Activated naive CD8-positive, alpha-beta T cell treated with anti-CD3 and anti-CD28 coated beads, Interleukin-2, amount 50 U/mL, for 24 hours (primary cell): Measurements from ENCODE around the gene PRELP.
"Not testable (repeated sequence)": the region's sequence is repeated elsewhere in the genome, so short reads cannot be mapped to it uniquely, and the experiment has no call there.

Experiments used
- ATAC-seq: fragments of 150-1000 bp; cut with Tn5 transposase; one replicate; pipeline ENCODE4 v1.10.0; 2021
- DNase-seq: peaks from one replicate; pipeline ENCODE4 v3.0.0; 2021
- H3K27ac Mint-ChIP-seq: one replicate; pipeline ENCODE4 v1.8.0; 2021; ENCODE audit warnings: mild to moderate bottlenecking, mixed read lengths
- H3K27me3 Mint-ChIP-seq: one replicate; pipeline ENCODE4 v1.8.0; 2021; ENCODE audit warnings: mixed read lengths
- H3K36me3 Mint-ChIP-seq: one replicate; pipeline ENCODE4 v1.8.0; 2021; ENCODE audit warnings: low read depth, mixed read lengths
- H3K4me1 Mint-ChIP-seq: one replicate; pipeline ENCODE4 v1.8.0; 2021; ENCODE audit warnings: mixed read lengths
- H3K4me3 Mint-ChIP-seq: one replicate; pipeline ENCODE4 v1.8.0; 2021; ENCODE audit warnings: mild to moderate bottlenecking, moderate library complexity, mixed read lengths
- H3K9me3 Mint-ChIP-seq: one replicate; pipeline ENCODE4 v1.8.0; 2021; ENCODE audit warnings: mixed read lengths

The PRELP gene

GRCh38 chr1:203462878-203463277 is 12.7 kb upstream of the PRELP start:
- Mint-ChIP-seq H3K36me3 (no peaks in the 10 kb centered on the region), H3K27me3 (peaks cover 8% of the 10 kb centered on the region), H3K4me1 (peaks cover 9% of the 10 kb centered on the region), H3K4me3 (no peak overlapping the region), H3K9me3 (no peaks in the 10 kb centered on the region), H3K27ac (no peak overlapping the region)
- DNase-seq (no peak), ATAC-seq (no peak)

DNA sequence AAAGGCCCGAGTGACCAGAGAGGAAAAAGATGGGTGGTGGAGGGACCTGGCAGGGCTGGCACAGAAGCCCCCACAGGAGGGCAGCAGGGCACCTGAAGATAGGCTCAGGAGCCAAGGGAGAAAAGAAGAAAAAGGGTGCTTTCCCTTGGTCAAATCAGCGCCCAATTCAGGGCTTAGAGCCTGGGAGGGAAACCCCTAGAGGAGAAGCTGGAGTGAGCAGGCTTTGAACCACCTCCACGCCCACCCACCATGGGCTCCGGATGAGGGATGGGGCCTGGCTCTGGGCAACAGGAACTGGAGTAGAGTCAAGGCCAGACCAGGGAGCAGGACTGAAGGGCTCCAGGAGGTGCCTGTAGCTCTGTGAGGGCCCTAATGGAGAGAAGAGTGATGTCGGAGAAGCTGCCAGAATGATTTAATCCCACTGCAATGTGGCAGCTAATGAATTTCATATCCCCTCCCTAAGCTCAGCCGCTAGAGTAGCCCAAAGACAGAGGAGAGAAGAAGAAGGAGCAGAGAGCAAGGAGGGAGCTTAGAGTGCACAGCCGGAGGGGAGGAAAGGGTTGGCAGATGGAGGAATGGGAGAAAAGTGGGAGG is 12.0 kb upstream of the PRELP start:
- peaks cover 9% of the 10 kb centered on the region for H3K27me3 Mint-ChIP-seq
- H3K36me3 Mint-ChIP-seq = no peaks in the 10 kb centered on the region
- H3K4me3 Mint-ChIP-seq = no peak overlapping the region
- no peak overlapping the region for H3K27ac Mint-ChIP-seq
- no peaks in the 10 kb centered on the region for H3K9me3 Mint-ChIP-seq
- peaks cover 9% of the 10 kb centered on the region for H3K4me1 Mint-ChIP-seq
- ATAC-seq = no peak
- no peak for DNase-seq

- H3K4me1 Mint-ChIP-seq = peaks cover 9% of the 10 kb centered on the region
- no peaks in the 10 kb centered on the region for H3K9me3 Mint-ChIP-seq
- H3K27ac Mint-ChIP-seq = no peak overlapping the region
- DNase-seq (no peak), ATAC-seq (no peak)
- H3K27me3 Mint-ChIP-seq = peaks cover 10% of the 10 kb centered on the region
- H3K4me3 Mint-ChIP-seq = no peak overlapping the region
- H3K36me3 Mint-ChIP-seq = no peaks in the 10 kb centered on the region
These were observed 11.4 kb upstream of the PRELP start for GRCh38 chr1:203464226-203464625.

DNA sequence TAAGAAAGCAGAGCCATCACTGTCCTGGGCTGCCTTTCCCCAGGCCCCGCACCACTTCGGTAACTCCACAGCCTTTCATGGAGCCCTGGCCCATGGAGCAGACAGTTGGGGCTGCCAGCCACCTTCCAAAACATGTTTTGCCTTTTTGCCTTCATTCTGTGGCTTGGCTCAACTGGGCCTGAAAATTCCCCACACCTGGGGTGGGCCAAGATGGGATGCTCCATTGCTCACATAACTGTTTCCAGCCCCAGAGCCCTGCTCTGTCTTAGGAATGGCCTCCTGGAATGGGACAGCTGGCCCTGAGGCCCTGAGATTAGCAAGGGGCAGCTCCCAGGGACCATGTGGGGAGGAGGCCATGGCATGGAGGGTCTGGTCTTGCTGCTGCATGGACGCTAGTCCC is 10.9 kb upstream of the PRELP start:
- Mint-ChIP-seq H3K4me3 (no peak overlapping the region), H3K27me3 (peaks cover 10% of the 10 kb centered on the region), H3K27ac (no peak overlapping the region), H3K9me3 (no peaks in the 10 kb centered on the region), H3K4me1 (peaks cover 9% of the 10 kb centered on the region), H3K36me3 (no peaks in the 10 kb centered on the region)
- DNase-seq (no peak), ATAC-seq (no peak)

- H3K27me3 Mint-ChIP-seq = peaks cover 10% of the 10 kb centered on the region
- H3K9me3 Mint-ChIP-seq = no peaks in the 10 kb centered on the region
- no peak overlapping the region for H3K4me3 Mint-ChIP-seq
- no peak for DNase-seq
- H3K36me3 Mint-ChIP-seq = no peaks in the 10 kb centered on the region
- no peak for ATAC-seq
- H3K4me1 Mint-ChIP-seq = peaks cover 9% of the 10 kb centered on the region
- H3K27ac Mint-ChIP-seq = no peak overlapping the region
These were observed 10.3 kb upstream of the PRELP start for GRCh38 chr1:203465146-203465798.

DNA sequence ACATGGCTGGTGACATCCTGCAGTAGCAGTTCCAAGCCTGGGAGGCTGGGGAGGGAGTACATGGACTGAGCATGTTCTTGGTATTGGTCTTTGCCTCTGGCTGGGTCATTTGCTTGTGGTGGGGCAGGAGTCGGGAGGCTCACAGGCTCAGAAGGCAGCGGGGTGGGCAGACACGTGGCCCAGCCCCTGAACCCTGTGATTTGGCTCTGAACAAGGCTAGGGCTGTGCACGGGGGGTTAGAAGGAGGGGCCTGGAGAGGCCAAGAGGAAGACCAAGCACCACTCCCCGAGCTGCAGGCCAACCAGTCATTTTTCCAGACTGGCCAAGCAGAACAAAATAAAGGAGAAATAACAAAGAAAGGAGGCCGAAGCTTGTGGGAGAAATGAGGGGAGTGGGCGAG is 9.7 kb upstream of the PRELP start:
- ATAC-seq (no peak), DNase-seq (no peak)
- H3K4me3 Mint-ChIP-seq = no peak overlapping the region
- H3K27me3 Mint-ChIP-seq = peaks cover 11% of the 10 kb centered on the region
- H3K27ac Mint-ChIP-seq = no peak overlapping the region
- H3K36me3 Mint-ChIP-seq = no peaks in the 10 kb centered on the region
- no peaks in the 10 kb centered on the region for H3K9me3 Mint-ChIP-seq
- H3K4me1 Mint-ChIP-seq = peaks cover 8% of the 10 kb centered on the region

DNA sequence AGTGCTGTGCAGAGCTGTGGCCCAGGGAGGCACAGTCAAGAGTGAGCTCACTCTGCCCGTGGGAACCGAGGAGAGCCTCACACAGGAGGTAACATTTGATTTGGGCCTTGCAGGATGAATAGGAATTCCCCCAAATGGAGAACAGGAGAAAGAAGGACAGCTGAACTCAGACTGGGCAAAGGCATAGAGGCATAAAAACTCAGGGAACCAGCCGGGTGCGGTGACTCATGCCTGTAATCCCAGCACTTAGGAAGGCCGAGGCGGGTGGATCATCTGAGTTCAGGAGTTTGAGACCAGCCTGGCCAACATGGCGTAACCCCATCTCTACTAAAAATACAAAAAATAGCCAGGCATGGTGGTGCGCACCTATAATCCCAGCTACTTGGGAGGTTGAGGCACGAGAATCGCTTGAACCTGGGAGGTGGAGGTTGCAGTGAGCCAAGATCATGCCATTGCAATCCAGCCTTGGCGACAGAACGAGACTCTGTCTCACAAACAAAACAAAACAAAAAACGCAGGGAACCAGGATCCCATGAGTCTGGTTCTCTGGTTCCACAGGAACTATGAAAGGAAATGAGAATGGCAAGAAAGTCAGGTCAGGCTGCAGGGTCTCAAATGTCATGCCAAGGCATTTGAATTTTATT is 8.6 kb upstream of the PRELP start:
- ATAC-seq, H3K4me1 Mint-ChIP-seq, H3K9me3 Mint-ChIP-seq, H3K27ac Mint-ChIP-seq, H3K4me3 Mint-ChIP-seq, DNase-seq, H3K36me3 Mint-ChIP-seq: not testable (repeated sequence)
- peaks cover 12% of the 10 kb centered on the region for H3K27me3 Mint-ChIP-seq

DNA sequence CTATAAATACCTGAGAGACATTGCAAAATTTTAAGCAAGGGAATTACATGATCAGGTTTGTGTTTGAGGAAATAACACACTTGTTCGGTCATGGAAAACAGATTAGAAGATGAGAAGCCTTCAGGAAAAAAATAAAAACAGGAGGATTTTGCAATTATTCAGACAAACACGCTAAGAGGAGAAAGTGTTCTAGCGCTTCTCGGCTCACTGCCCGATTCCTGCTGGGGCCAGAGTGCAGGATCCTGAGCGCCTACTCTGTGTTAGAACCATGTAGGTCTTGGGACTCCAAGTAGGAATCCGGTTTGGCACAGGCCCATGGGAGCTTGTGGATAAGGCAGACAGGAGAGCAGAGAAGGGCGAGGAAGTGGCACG is 8.1 kb upstream of the PRELP start:
- H3K27ac Mint-ChIP-seq = no peak overlapping the region
- no peak for ATAC-seq
- no peaks in the 10 kb centered on the region for H3K9me3 Mint-ChIP-seq
- no peak overlapping the region for H3K4me3 Mint-ChIP-seq
- DNase-seq = no peak
- peaks cover 15% of the 10 kb centered on the region for H3K27me3 Mint-ChIP-seq
- no peaks in the 10 kb centered on the region for H3K4me1 Mint-ChIP-seq
- H3K36me3 Mint-ChIP-seq = no peaks in the 10 kb centered on the region

DNA sequence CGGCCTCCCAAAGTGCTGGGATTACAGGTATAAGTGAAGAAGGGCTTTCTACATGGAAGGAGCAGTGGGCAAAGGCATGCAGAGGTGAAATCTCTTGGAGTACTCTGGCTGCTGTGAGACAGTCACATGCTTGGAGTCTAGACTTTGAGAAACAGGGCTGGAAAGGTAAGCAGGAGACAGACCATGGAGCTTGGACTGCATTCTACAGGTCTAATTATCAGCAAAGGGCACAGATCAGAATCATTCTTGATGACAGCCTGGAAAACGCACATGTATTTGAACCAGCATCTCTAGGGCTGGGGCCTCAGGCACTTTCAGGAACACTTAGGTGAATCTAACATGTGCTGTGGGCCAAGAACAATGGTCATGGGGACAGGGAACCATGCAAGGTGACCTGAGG is 7.3 kb upstream of the PRELP start:
- Mint-ChIP-seq H3K27me3 (peaks cover 14% of the 10 kb centered on the region), H3K4me1 (no peaks in the 10 kb centered on the region), H3K4me3 (no peak overlapping the region), H3K9me3 (no peaks in the 10 kb centered on the region), H3K27ac (no peak overlapping the region), H3K36me3 (no peaks in the 10 kb centered on the region)
- ATAC-seq = no peak
- DNase-seq = no peak

- Mint-ChIP-seq H3K27me3 (peaks cover 13% of the 10 kb centered on the region), H3K9me3 (no peaks in the 10 kb centered on the region), H3K4me1 (no peaks in the 10 kb centered on the region), H3K36me3 (no peaks in the 10 kb centered on the region), H3K4me3 (no peak overlapping the region), H3K27ac (no peak overlapping the region)
- ATAC-seq = no peak
- no peak for DNase-seq
These were observed 5.4 kb upstream of the PRELP start for GRCh38 chr1:203470240-203470639.

GRCh38 chr1:203471841-203472240 is 3.8 kb upstream of the PRELP start:
- Mint-ChIP-seq H3K9me3 (no peaks in the 10 kb centered on the region), H3K36me3 (no peaks in the 10 kb centered on the region), H3K4me1 (no peaks in the 10 kb centered on the region), H3K4me3 (no peak overlapping the region), H3K27me3 (peaks cover 22% of the 10 kb centered on the region), H3K27ac (no peak overlapping the region)
- no peak for DNase-seq
- no peak for ATAC-seq

DNA sequence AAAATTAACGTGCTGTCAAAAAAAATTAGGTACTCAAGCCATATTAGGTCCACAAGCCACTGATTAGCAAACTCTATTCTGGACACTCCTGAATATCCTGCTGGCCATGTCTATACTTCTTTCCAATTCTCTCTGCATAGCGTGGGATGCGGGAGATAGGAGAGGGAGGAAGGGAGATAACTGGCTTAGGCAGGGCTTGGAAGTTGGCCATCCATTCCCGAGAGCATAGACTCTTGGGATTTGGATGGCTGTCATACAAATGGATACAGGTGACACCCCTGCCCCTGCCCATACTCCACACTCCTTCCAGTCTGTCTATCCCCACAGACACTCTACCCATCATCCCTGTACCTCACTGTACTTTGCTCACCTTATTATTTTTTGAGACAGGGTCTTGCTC is 2.3 kb upstream of the PRELP start:
- no peaks in the 10 kb centered on the region for H3K36me3 Mint-ChIP-seq
- ATAC-seq (no peak), DNase-seq (no peak)
- peaks cover 20% of the 10 kb centered on the region for H3K27me3 Mint-ChIP-seq
- no peaks in the 10 kb centered on the region for H3K9me3 Mint-ChIP-seq
- no peak overlapping the region for H3K27ac Mint-ChIP-seq
- H3K4me3 Mint-ChIP-seq = no peak overlapping the region
- peaks cover 1% of the 10 kb centered on the region for H3K4me1 Mint-ChIP-seq

DNA sequence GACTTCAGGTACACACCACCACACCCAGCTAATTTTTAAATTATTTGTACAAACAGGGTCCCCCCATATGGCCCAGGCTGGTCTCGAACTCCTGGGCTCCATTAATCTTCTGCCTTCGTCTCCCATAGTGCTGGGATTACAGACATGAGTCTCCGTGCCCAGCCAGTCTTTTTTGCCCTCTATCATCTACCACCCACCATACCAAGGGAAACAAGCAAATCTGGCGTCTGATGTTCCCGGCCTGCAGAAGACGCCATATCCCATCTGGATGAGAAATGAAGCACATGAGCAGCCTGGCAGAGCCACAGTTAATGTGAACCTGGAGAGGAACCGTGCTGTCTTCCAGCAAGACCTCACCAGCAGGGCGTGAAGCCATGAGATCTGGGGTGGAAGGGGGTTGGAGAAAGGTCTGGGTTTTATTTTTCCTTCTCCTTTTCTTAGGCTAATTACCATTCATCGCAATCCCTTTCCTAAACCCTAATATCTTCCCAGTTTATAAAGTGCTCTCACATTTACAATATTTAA is 1.8 kb upstream of the PRELP start:
- DNase-seq = no peak
- ATAC-seq = no peak
- no peak overlapping the region for H3K27ac Mint-ChIP-seq
- no peak overlapping the region for H3K4me3 Mint-ChIP-seq
- H3K36me3 Mint-ChIP-seq = no peaks in the 10 kb centered on the region
- H3K27me3 Mint-ChIP-seq = peaks cover 18% of the 10 kb centered on the region
- H3K4me1 Mint-ChIP-seq = peaks cover 1% of the 10 kb centered on the region
- H3K9me3 Mint-ChIP-seq = no peaks in the 10 kb centered on the region

GRCh38 chr1:203476216-203476814 is 709 bp downstream of the PRELP start:
- Mint-ChIP-seq H3K4me1 (peaks cover 1% of the 10 kb centered on the region), H3K4me3 (no peak overlapping the region), H3K27ac (no peak overlapping the region), H3K27me3 (peaks cover 15% of the 10 kb centered on the region), H3K36me3 (no peaks in the 10 kb centered on the region), H3K9me3 (no peaks in the 10 kb centered on the region)
- DNase-seq (no peak), ATAC-seq (no peak)

GRCh38 chr1:203477748-203478147 is 2.1 kb downstream of the PRELP start:
- ATAC-seq (no peak), DNase-seq (no peak)
- H3K36me3 Mint-ChIP-seq = no peaks in the 10 kb centered on the region
- H3K27ac Mint-ChIP-seq = no peak overlapping the region
- peaks cover 1% of the 10 kb centered on the region for H3K4me1 Mint-ChIP-seq
- H3K27me3 Mint-ChIP-seq = peaks cover 10% of the 10 kb centered on the region
- H3K4me3 Mint-ChIP-seq = no peak overlapping the region
- H3K9me3 Mint-ChIP-seq = no peaks in the 10 kb centered on the region
